ENCODE data around the gene TMEM89. TPM values are rescaled to one million over a fixed set of nuclear protein-coding genes. Genes with fewer than 3 reads are reported as not detected.
A peak's percentile ranks its signal among the peaks of the same experiment; 100 is the strongest.

Gene TMEM89, protein sequence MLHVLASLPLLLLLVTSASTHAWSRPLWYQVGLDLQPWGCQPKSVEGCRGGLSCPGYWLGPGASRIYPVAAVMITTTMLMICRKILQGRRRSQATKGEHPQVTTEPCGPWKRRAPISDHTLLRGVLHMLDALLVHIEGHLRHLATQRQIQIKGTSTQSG
- not detected for total RNA-seq

DNA sequence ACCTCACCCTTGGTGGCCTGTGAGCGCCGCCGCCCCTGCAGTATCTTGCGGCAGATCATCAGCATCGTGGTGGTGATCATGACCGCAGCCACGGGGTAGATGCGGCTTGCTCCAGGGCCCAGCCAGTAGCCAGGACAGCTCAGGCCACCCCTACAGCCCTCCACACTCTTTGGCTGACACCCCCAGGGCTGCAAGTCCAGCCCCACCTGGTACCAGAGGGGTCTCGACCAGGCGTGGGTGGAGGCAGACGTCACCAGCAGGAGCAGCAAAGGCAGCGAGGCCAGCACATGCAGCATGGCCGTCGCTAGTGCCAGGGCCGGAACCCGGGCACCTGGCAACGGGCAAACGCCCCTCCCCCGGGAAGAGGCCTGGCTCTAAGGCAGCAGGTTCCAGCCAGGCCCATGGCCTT, at the start of gene TMEM89:
Gene TMEM89, minus strand, starts transcription at position 309 of the 409 bp plus-strand sequence. Its CDS starts 13 bp downstream, at position 296.
- H3K4me1 ChIP-seq (replicated peaks in 1 of 2): no peaks in the 10 kb centered on the region
- no peak within 1 kb of the TSS for H3K4me3 ChIP-seq
- in situ Hi-C loops (cut with MboI; ENCODE audit: low pct_unique_long_range_greater_than_20kb in 2 of 9, low sequenced_read_pairs in 9 of 9, unreplicated experiment in 9 of 9): no loop called here
- peak in 3 of 8 experiments; percentile 6 to 9 (median 9) for ATAC-seq (replicated peaks in 6 of 8)
- 96 to 100% (median 100%) methylated on average over 2 to 4 of the region's 19 CpGs; no CpG with 5 or more reads in 6 of the 10 experiments for WGBS, 10 experiments
- H3K27ac ChIP-seq: no peak within 1 kb of the TSS

DNA sequence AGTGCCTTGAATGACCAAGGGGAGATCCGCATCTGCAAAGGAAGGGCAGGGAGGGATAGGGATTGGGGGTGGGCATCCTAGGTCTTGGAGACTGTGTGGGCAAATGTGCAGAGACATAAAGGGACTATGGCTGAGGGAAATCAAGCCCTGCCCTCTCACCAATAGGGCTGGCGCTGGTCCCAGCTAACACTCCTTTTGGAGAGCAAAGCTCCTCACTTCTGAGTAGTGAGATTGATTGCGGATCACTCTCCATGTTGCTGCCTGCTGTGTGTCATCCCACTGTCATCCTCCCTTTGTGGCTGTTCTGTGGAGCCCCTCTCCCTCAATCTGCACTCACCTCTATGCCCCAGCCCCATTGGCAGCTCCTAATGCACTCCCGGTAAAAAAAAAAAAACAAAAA, 43.4 kb upstream of the TMEM89 start:
- ATAC-seq (replicated peaks in 6 of 8): no peak
- in situ Hi-C loops (cut with MboI; ENCODE audit: low pct_unique_long_range_greater_than_20kb in 2 of 9, low sequenced_read_pairs in 9 of 9, unreplicated experiment in 9 of 9): no loop called here
- H3K27ac ChIP-seq: no peak overlapping the region

DNA sequence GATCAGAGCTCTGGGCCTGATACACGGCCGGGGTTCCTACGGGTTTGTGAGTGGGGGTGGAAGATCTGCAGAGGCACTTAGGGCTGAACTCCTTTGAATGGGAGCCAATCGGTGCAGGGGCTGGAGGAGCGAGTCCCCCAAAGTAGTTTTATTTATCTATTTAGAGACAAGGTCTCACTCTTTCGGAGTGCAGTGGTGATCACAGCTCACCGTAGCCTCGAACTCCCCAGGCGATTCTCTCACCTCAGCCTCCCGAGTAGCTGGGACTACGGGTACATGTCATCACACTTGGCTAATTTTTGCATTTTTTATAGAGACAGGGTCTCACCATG, 42.7 kb upstream of the TMEM89 start:
- WGBS, 10 experiments: 0 to 100% (median 65%) methylated on average over 2 to 10 of the region's 11 CpGs; no CpG with 5 or more reads in 5 of the 10 experiments
- Histone ChIP-seq H3K4me3 (peak overlapping the region; percentile 51 to 83 (median 59)), H3K4me1 (replicated peaks in 1 of 2) (peaks cover 7 to 10% of the 10 kb centered on the region in 2 donors), H3K27ac (peak overlapping the region in 1 of 2 donors; percentile 98)
- no peak for ATAC-seq (replicated peaks in 6 of 8)
- in situ Hi-C loops (cut with MboI; ENCODE audit: low pct_unique_long_range_greater_than_20kb in 2 of 9, low sequenced_read_pairs in 9 of 9, unreplicated experiment in 9 of 9): no loop called here

More for the DNA sequence above, 43.4 kb upstream of the TMEM89 start:
- WGBS, 10 experiments: 20 to 100% (median 86%) methylated on average over 1 to 2 of the region's 4 CpGs; no CpG with 5 or more reads in 6 of the 10 experiments
- Histone ChIP-seq H3K4me1 (replicated peaks in 1 of 2) (peaks cover 7 to 10% of the 10 kb centered on the region in 2 donors), H3K4me3 (no peak overlapping the region)

DNA sequence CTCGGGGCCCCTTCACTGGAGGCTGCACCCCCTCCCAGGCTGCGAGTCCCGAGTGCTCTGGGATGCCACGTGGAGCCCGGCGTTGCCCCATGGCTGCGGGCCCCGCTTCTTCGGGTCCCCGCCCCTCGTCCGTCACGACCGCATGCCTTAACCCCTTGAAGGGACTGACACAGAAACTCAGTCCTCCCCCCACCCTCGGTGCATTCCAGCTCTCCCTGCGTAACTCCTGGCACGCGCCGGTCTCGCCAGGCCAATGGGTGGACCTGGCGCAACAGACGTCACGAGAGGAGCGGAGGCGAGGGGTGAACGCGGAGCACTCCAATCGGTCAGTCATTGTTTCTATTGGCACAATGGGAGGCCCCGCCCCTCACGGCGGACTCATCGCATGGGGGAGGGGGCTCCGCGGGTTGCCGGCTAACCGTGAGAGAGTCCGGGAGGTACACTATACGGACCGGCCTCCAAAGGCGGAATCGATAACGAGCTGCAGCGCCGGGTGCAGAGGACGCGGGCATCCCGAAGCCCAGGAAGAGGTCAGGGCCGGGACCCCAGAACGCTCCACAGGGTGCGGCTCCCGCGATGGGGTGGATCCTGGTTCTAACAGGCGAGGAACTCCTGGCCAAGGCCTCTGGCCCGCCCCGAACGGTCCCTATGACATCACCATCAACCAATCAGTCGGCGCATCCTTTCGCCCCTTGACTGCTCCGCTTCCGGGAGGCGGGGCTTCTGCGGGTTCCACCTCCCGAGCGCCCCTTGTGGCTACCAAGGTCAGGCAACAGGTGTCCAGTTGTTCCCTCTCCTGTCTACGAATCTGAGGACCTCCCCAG, 42.1 kb upstream of the TMEM89 start:
- ATAC-seq (replicated peaks in 6 of 8): peak; percentile 81 to 88 (median 84)
- Histone ChIP-seq H3K4me1 (replicated peaks in 1 of 2) (peaks cover 7 to 10% of the 10 kb centered on the region in 2 donors), H3K27ac (peak overlapping the region; percentile 98), H3K4me3 (peak overlapping the region; percentile 51 to 83 (median 59))
- in situ Hi-C loops (cut with MboI; ENCODE audit: low pct_unique_long_range_greater_than_20kb in 2 of 9, low sequenced_read_pairs in 9 of 9, unreplicated experiment in 9 of 9): no loop called here
- WGBS, 10 experiments: 0 to 4% methylated on average over 1 to 5 of the region's 66 CpGs; no CpG with 5 or more reads in 8 of the 10 experiments

DNA sequence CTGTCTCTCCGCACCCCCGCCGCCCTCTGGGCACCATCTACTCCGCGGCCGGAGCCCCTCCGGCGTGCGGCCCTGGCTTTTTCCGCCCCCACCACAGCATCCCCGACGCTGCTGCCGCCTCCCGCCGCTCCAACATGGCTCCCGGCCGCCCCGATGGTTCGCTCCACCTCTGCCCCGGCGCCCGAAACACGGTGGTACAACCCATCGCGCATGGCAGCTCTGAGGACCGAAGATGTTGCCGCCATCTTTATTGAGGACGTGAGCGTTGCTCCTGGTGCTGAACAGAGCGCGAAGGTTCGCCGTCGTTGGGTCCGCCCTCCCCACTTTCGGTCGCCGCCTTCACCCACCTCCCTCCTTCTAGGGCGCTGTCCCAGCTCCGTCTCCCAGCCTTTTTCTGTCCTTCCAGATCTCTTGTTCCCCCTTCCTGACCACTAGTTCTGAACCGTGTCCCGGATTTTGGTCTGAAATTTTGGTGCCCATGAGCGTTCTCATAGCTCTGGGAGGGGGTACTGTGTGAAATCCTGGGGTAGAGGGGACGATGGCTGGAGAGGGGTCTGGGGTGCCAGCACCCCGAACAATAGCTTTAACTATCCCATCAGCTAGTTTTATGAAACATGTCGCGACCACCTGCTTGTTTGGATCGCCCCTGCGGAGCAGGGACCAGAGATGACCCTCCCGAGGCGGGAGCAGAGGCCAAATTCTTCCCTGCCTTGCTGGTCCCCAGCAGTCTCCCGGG, 41.4 kb upstream of the TMEM89 start, which contains the start of gene CELSR3:
Gene CELSR3, minus strand, starts transcription at position 134 of the 736 bp plus-strand sequence. CDS start 252 bp downstream, outside the sequence.
- H3K27ac ChIP-seq: peak within 1 kb of the TSS; percentile 98
- in situ Hi-C loops (cut with MboI; ENCODE audit: low pct_unique_long_range_greater_than_20kb in 2 of 9, low sequenced_read_pairs in 9 of 9, unreplicated experiment in 9 of 9): no loop called here
- ATAC-seq (replicated peaks in 6 of 8): peak; percentile 18 to 38 (median 28)
- H3K4me1 ChIP-seq (replicated peaks in 1 of 2): peaks cover 11 to 15% of the 10 kb centered on the region in 2 donors
- H3K4me3 ChIP-seq: peak within 1 kb of the TSS; percentile 51 to 83 (median 59)
- 0 to 7% (median 1%) methylated on average over 1 to 14 of the region's 52 CpGs; no CpG with 5 or more reads in 6 of the 10 experiments for WGBS, 10 experiments

DNA sequence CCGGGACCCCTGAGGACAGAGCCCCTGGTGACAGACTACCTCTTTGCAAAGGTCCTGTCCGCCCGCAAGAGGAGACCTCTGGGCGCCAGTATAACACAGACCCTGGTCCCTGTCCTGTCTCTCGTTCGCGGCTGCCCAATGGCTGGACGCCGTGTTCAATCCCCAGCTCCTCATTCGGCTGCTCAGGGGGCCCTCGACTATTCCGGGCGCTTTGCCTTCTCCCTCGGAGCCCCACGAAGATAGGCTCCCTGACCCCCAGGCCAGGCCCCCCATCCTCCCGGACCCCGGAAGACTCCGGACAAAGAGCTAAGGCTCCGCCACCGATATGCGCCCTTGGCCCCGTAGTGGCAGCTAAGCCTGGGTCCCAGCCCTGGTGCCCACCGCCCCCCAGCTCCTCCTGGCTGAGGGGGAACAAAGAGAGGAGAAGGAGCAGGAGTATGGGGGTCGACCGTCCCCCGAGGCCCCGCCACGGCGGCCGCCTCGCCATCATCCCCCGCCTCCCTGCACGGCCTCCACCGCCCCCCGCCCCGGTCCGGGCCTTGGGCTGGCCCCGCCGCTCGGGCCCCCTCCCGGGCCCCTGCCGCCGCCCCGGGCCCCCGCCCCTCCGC, 40.7 kb upstream of the TMEM89 start:
- ATAC-seq (replicated peaks in 6 of 8): peak in 5 of 8 experiments; percentile 2 to 9 (median 4)
- in situ Hi-C loops (cut with MboI; ENCODE audit: low pct_unique_long_range_greater_than_20kb in 2 of 9, low sequenced_read_pairs in 9 of 9, unreplicated experiment in 9 of 9): no loop called here
- Histone ChIP-seq H3K4me3 (peak overlapping the region; percentile 51 to 83 (median 59)), H3K4me1 (replicated peaks in 1 of 2) (peaks cover 15 to 21% of the 10 kb centered on the region in 2 donors), H3K27ac (peak overlapping the region; percentile 98)
- 0% methylated on average over 1 to 2 of the region's 46 CpGs; no CpG with 5 or more reads in 8 of the 10 experiments for WGBS, 10 experiments

DNA sequence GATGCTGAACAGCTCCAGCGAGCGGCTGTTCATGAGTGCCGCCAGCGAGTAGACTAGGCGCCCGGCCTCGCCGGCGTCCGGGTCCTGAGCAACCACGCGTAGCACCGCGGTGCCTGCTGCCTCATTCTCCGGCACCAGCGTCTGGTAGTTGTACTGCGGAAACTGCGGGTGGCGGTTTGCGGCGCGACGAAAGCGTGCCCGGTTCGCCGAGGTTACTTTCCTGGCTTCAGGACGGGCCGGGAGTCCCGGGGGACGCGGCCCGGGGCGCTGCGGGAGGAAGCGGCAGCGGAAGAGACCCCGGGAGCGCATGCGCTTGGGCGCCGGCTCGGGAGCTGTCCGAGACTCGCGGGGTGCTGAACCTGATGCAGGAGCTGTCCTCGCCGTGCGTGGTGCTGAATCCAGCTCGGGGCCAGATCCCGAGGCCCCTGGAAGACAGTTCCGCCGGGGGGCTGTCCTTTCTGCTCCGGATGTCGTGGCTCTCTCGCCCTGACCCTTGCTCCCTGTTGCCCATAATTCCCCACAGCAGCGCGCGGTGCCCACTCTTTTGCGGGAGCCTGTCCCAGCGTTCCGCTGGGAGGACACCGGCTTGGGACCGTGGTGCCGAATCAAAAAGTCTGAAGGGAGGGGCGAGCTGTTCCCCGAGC, 40.1 kb upstream of the TMEM89 start:
- peaks cover 19 to 23% of the 10 kb centered on the region in 2 donors for H3K4me1 ChIP-seq (replicated peaks in 1 of 2)

DNA sequence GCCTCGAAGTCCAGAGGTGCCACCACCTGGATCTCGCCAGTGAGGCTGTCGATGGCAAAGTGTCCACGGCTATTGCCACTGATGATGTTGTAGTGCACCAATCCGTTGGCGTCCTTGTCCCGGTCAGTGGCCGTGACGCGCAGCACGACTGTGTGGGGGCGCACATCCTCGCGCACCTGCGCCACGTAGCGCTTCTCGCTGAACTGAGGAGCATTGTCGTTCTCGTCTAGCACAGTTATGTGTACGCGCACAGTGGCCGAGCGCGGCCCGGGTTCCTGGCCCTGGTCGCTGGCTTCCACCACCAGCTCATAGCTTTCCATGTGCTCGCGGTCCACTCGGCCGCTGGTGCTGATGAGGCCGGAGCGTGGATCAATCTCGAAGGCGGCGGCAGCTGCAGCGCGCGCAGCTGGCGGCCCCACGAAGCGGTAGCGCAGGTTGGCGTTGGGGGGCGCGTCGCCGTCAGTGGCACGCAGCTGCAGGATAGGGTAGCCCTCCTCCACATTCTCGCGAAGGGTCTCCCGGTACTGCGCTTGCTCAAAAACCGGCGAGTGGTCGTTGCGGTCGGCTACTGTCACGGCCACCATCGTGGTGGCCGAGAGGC, 39.3 kb upstream of the TMEM89 start:
- Histone ChIP-seq H3K27ac (peak overlapping the region in 1 of 2 donors; percentile 98), H3K4me1 (replicated peaks in 1 of 2) (peaks cover 22 to 27% of the 10 kb centered on the region in 2 donors), H3K4me3 (peak overlapping the region in 4 of 5 donors; percentile 51 to 83 (median 59))
- WGBS, 10 experiments: 80 to 100% (median 87%) methylated on average over 5 to 23 of the region's 61 CpGs; no CpG with 5 or more reads in 5 of the 10 experiments
- in situ Hi-C loops (cut with MboI; ENCODE audit: low pct_unique_long_range_greater_than_20kb in 2 of 9, low sequenced_read_pairs in 9 of 9, unreplicated experiment in 9 of 9): no loop called here
- no peak for ATAC-seq (replicated peaks in 6 of 8)

More for the DNA sequence above, 40.1 kb upstream of the TMEM89 start:
- Histone ChIP-seq H3K4me3 (peak overlapping the region; percentile 51 to 83 (median 59)), H3K27ac (peak overlapping the region; percentile 98)
- peak in 5 of 8 experiments; percentile 0 to 7 (median 2) for ATAC-seq (replicated peaks in 6 of 8)
- whole genome bisulfite sequencing, 10 experiments: 0 to 12% (median 4%) methylated on average over 1 to 19 of the region's 67 CpGs; no CpG with 5 or more reads in 4 of the 10 experiments
- in situ Hi-C loops (cut with MboI; ENCODE audit: low pct_unique_long_range_greater_than_20kb in 2 of 9, low sequenced_read_pairs in 9 of 9, unreplicated experiment in 9 of 9): no loop called here

DNA sequence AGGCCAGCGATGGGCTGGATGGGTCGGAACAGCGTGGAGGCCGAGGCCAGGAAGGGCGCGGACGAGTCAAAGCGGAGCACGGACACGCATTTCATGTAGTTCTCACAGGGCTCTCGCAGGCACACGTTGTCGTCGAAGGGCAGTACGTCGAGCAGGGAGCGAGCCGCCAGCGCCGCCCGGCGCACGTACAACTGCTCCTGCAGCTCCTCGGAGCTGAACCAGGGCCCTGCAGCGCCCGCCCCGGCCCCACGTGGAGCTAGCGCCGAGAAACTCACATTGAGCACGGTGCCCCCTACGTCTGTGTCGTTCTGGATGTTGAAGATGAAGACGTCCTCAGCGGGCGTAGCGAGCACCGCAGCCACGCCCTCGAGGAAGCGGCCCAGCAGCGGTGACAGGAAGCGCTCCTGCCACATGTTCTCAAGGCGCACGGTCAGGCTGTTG, 35.3 kb upstream of the TMEM89 start:
- ATAC-seq (replicated peaks in 6 of 8): no peak
- in situ Hi-C loops (cut with MboI; ENCODE audit: low pct_unique_long_range_greater_than_20kb in 2 of 9, low sequenced_read_pairs in 9 of 9, unreplicated experiment in 9 of 9): no loop called here
- H3K4me1 ChIP-seq (replicated peaks in 1 of 2): peaks cover 20 to 25% of the 10 kb centered on the region in 2 donors
- peak overlapping the region in 1 of 5 donors; percentile 43 for H3K4me3 ChIP-seq
- 90 to 94% (median 93%) methylated on average over 5 to 29 of the region's 45 CpGs; no CpG with 5 or more reads in 7 of the 10 experiments for WGBS, 10 experiments
- peak overlapping the region; percentile 49 to 83 for H3K27ac ChIP-seq

DNA sequence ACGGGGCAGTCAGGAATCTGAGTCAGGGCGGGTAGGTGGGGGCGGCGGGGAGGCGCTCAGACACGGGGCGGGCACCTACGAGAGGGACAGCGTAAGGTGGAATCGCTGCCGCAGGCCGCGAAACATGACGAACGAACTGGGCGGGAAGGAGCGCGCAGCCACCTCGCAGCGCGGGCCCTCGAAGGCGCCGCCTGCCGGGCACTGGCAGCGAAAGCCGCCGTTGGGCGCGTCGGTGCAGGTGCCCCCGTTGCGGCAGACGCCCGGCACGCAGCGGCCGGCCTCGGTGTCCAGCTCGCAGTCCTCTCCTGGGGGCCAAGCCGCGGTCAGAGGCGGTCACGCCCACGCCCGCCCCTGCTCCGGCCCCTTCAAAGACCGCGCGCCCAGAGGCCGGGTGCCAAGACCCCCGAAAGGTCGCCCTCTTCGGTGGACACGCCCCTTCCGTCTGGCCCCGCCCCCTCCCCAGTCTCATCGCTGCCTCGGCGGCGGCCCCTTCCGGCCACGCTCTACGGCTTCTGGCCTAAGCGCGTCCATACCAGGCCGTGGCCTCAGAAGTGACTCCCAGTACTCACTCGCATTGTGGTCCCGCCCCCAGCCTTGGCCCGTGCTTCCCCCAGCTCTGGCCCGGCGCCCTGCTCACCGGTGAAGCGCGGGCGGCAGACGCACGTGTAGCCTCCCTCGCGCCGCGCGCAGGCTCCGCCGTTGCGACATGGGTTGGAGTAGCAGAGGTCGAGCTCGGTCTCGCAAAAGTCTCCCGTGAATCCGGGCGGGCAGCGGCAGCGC, 34.7 kb upstream of the TMEM89 start:
- in situ Hi-C loops (cut with MboI; ENCODE audit: low pct_unique_long_range_greater_than_20kb in 2 of 9, low sequenced_read_pairs in 9 of 9, unreplicated experiment in 9 of 9): no loop called here
- 7 to 88% (median 75%) methylated on average over 2 to 18 of the region's 94 CpGs; no CpG with 5 or more reads in 6 of the 10 experiments for WGBS, 10 experiments
- peak; percentile 45 to 91 (median 80) for ATAC-seq (replicated peaks in 6 of 8)

DNA sequence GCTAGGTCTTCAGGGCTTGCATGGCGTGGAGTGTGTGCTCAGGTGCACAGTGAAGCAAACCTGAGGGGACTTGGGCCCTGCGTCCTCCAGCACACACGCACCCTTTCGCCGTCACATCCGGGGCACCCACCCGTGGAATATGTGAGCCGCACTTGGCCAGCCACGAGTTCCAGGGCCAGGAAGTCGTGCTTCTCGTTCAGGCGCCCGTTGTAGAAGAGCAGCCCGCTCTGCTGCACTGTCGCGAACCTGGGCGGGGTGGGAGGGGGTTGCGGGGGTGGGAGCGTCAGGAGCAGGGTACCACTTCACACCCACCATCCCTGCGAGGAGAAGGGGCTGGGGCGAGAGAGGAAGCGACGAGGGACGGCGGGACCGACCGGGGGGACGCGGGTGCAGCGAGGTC, 34.0 kb upstream of the TMEM89 start:
- Histone ChIP-seq H3K27ac (peak overlapping the region in 1 of 2 donors; percentile 83), H3K4me1 (replicated peaks in 1 of 2) (peaks cover 20 to 22% of the 10 kb centered on the region in 2 donors), H3K4me3 (peak overlapping the region; percentile 24 to 43 (median 31))
- in situ Hi-C loops (cut with MboI; ENCODE audit: low pct_unique_long_range_greater_than_20kb in 2 of 9, low sequenced_read_pairs in 9 of 9, unreplicated experiment in 9 of 9): no loop called here
- WGBS, 10 experiments: no CpG with 5 or more reads among the region's 30 CpGs
- ATAC-seq (replicated peaks in 6 of 8): peak in 1 of 8 experiments; percentile 1

More for the DNA sequence above, 34.7 kb upstream of the TMEM89 start:
- peak overlapping the region; percentile 49 to 83 for H3K27ac ChIP-seq
- peak overlapping the region; percentile 24 to 43 (median 31) for H3K4me3 ChIP-seq
- H3K4me1 ChIP-seq (replicated peaks in 1 of 2): peaks cover 20 to 25% of the 10 kb centered on the region in 2 donors
